Measurements from ENCODE around the gene PDCD1.
"Not testable (repeated sequence)": the region's sequence is repeated elsewhere in the genome, so short reads cannot be mapped to it uniquely, and the experiment has no call there.

GRCh38 chr2:241806217-241806616 lies 52.5 kb downstream of the PDCD1 start:
- TF ChIP-seq, protein P1, sequence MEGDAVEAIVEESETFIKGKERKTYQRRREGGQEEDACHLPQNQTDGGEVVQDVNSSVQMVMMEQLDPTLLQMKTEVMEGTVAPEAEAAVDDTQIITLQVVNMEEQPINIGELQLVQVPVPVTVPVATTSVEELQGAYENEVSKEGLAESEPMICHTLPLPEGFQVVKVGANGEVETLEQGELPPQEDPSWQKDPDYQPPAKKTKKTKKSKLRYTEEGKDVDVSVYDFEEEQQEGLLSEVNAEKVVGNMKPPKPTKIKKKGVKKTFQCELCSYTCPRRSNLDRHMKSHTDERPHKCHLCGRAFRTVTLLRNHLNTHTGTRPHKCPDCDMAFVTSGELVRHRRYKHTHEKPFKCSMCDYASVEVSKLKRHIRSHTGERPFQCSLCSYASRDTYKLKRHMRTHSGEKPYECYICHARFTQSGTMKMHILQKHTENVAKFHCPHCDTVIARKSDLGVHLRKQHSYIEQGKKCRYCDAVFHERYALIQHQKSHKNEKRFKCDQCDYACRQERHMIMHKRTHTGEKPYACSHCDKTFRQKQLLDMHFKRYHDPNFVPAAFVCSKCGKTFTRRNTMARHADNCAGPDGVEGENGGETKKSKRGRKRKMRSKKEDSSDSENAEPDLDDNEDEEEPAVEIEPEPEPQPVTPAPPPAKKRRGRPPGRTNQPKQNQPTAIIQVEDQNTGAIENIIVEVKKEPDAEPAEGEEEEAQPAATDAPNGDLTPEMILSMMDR (IDR thresholded peaks at IDR 0.05; ENCODE audit: borderline replicate concordance, extremely low read depth, low read length, poor library complexity, severe bottlenecking), result not testable (repeated sequence)
- not testable (repeated sequence) for TF ChIP-seq EZH2 (IDR thresholded peaks at IDR 0.05; ENCODE audit: borderline replicate concordance, low read depth, low read length, severe bottlenecking)
